K562 treated with DMSO at 1 percent for 4 hours (cell line): ENCODE results near the gene C20orf204. TPM values are rescaled to one million over a fixed set of nuclear protein-coding genes. Genes with fewer than 3 reads are reported as not detected.

Source experiments
- total RNA-seq: library from RNA; unstranded; fragments of 300-600 nt; gene quantifications from 2 replicates; pipeline ENCODE4 v1.2.3, GENCODE V29; 2022; ENCODE audit not compliant: insufficient read depth

Gene C20orf204
- total RNA-seq = 1.3 and 2.2 TPM in 2 replicates

GRCh38 chr20:64035933-64036345 is at the start of gene C20orf204:
C20orf204 (plus strand) TSS chr20:64036182; CDS start chr20:64036324, 142 bp downstream.

GRCh38 chr20:64049060-64049877 is 13.3 kb downstream of the C20orf204 start, which contains the start of gene SOX18:
SOX18 (minus strand) TSS chr20:64049639; CDS start chr20:64049516, 123 bp downstream.

GRCh38 chr20:64062596-64063388 is 26.8 kb downstream of the C20orf204 start, which contains the start of gene TCEA2:
TCEA2 (plus strand) TSS chr20:64063198; CDS start chr20:64063313, 115 bp downstream.

GRCh38 chr20:64079273-64080012 is 43.5 kb downstream of the C20orf204 start, which contains the start of gene RGS19:
RGS19 (minus strand) TSS chr20:64079518; CDS start chr20:64076886, 2,632 bp downstream.

GRCh38 chr20:64080013-64080812 is 44.2 kb downstream of the C20orf204 start, which contains the start of gene OPRL1:
OPRL1 (plus strand) TSS chr20:64080082; CDS start chr20:64092721, 12,639 bp downstream.

GRCh38 chr20:64083804-64084684 is 48.1 kb downstream of the C20orf204 start, which contains the start of gene LKAAEAR1:
LKAAEAR1 (minus strand) TSS chr20:64084398; CDS start chr20:64084219, 179 bp downstream.

Other genes with a start within 250 kb of the C20orf204 start
- gene ZBTB46, start 204.9 kb upstream of the C20orf204 start, total RNA-seq = 2.2 and 2.8 TPM in 2 replicates
- gene ABHD16B, start 174.7 kb upstream of the C20orf204 start, total RNA-seq = 4.8 and 6.2 TPM in 2 replicates
- gene TPD52L2, start 170.9 kb upstream of the C20orf204 start, total RNA-seq = 91.2 and 92.7 TPM in 2 replicates
- 29.7 and 35.4 TPM in 2 replicates for gene DNAJC5, start 141.1 kb upstream of the C20orf204 start, total RNA-seq
- 47.8 and 52.1 TPM in 2 replicates for gene UCKL1, start 79.8 kb upstream of the C20orf204 start, total RNA-seq
- gene ZNF512B, start 66.3 kb upstream of the C20orf204 start, total RNA-seq = 7.3 and 9.2 TPM in 2 replicates
- gene SAMD10, start 56.5 kb upstream of the C20orf204 start, total RNA-seq = 8.7 and 10.5 TPM in 2 replicates
- 70.4 and 76.0 TPM in 2 replicates for gene PRPF6, start 55.0 kb upstream of the C20orf204 start, total RNA-seq
- gene SOX18, start 13.5 kb downstream of the C20orf204 start, total RNA-seq = 8.1 and 8.9 TPM in 2 replicates
- 14.6 and 23.6 TPM in 2 replicates for gene TCEA2, start 27.0 kb downstream of the C20orf204 start, total RNA-seq
- 16.8 and 21.3 TPM in 2 replicates for gene RGS19, start 43.3 kb downstream of the C20orf204 start, total RNA-seq
- 1.3 and 1.7 TPM in 2 replicates for gene OPRL1, start 43.9 kb downstream of the C20orf204 start, total RNA-seq
- gene LKAAEAR1, start 48.2 kb downstream of the C20orf204 start, total RNA-seq = not detected in 2 replicates
- gene NPBWR2, start 71.4 kb downstream of the C20orf204 start, total RNA-seq = not detected in 2 replicates
- not detected in 2 replicates for gene MYT1, start 128.3 kb downstream of the C20orf204 start, total RNA-seq
- 18.6 and 19.3 TPM in 2 replicates for gene PCMTD2, start 219.6 kb downstream of the C20orf204 start, total RNA-seq